Gastroesophageal sphincter (tissue), 4 donors: ENCODE measurements around the gene DHH. TPM values are rescaled to one million over a fixed set of nuclear protein-coding genes. Genes with fewer than 3 reads are reported as not detected.

Source experiments
- ATAC-seq: fragments of 150-250 bp; one replicate; pipeline ENCODE4 v1.9.1; 2016; ENCODE audit warnings: mild to moderate bottlenecking, moderate library complexity
- H3K27ac ChIP-seq, 4 donors: fragments of 200-600 bp; sonication (generic) in 3 of 4; 1 replicate in 3 of 4; 2 replicates in 1 of 4; pipeline ENCODE4 v1.5.1; 2016 to 2019
- H3K27me3 ChIP-seq: fragments of 200-600 bp; sonication (generic); one replicate; pipeline ENCODE4 v1.5.1; 2019
- H3K36me3 ChIP-seq, 2 donors: fragments of 200-600 bp; sonication (generic); one replicate each; pipeline ENCODE4 v1.5.1; 2019; ENCODE audit warnings: control low read depth in 1 of 2
- H3K4me1 ChIP-seq, 3 donors: fragments of 200-600 bp; sonication (generic); 1 replicate in 2 of 3; 2 replicates in 1 of 3; pipeline ENCODE4 v1.5.1; 2016 to 2019; ENCODE audit warnings: control low read depth in 2 of 3
- H3K4me3 ChIP-seq, 2 donors: fragments of 200-600 bp; sonication (generic); one replicate each; pipeline ENCODE4 v1.5.1; 2019; ENCODE audit warnings: mild to moderate bottlenecking in 1 of 2, moderate library complexity in 1 of 2
- H3K9me3 ChIP-seq, 3 donors: fragments of 200-600 bp; sonication (generic); one replicate each; pipeline ENCODE4 v1.5.1; 2017 to 2019; ENCODE audit warnings: control low read depth in 2 of 3
- EP300 ChIP-seq: sonication (generic); formaldehyde crosslinking; IDR thresholded peaks from one replicate; pipeline ENCODE4 v1.6.1; 2017; ENCODE audit warnings: antibody characterized with exemption, mild to moderate bottlenecking
- POLR2A ChIP-seq, 2 donors: fragments of 450-650 bp; IDR thresholded peaks; one replicate each; pipeline ENCODE4 v1.6.1; 2017; ENCODE audit warnings: antibody characterized with exemption in 2 of 2, mild to moderate bottlenecking in 2 of 2, moderate library complexity in 1 of 2
- POLR2AphosphoS5 ChIP-seq: sonication (generic); formaldehyde crosslinking; IDR thresholded peaks from one replicate; pipeline ENCODE4 v1.6.1; 2017; ENCODE audit warnings: antibody characterized with exemption
- WGBS, 2 donors: methylation state at CpG; one replicate each; pipeline ENCODE4 v1.1.5; 2018; ENCODE audit warnings: low coverage in 1 of 2; 5-methylcytosine and 5-hydroxymethylcytosine counted together
- total RNA-seq, 4 donors: library from RNA; depleted of rRNA; stranded (reverse); fragments of >200 nt; gene quantifications; one replicate each; pipeline ENCODE4 v1.1.0, GENCODE V29; 2016
- TF ChIP-seq, protein P1 (sequence below), 4 experiments: fragments of 200-600 bp in 2 of 4; fragments of 450-650 bp in 2 of 4; sonication (generic) in 1 of 4; IDR thresholded peaks; one replicate each; pipeline ENCODE4 v1.5.1; 2017 to 2019; ENCODE audit warnings: antibody characterized with exemption in 4 of 4, mild to moderate bottlenecking in 2 of 4, moderate library complexity in 2 of 4

Gene DHH
- total RNA-seq, 4 donors from 2014 or later, result 0.54 to 1.2 (median 0.85) TPM

- Histone ChIP-seq H3K9me3 (no peaks in the 10 kb centered on the region), H3K27ac (no peak overlapping the region), H3K27me3 (no peaks in the 10 kb centered on the region), H3K4me1 (no peaks in the 10 kb centered on the region), H3K4me3 (no peak overlapping the region), H3K36me3 (no peaks in the 10 kb centered on the region)
- TF ChIP-seq POLR2AphosphoS5 (peak; percentile 8), EP300 (no peak), POLR2A (IDR thresholded peaks at IDR 0.05) (no peak)
- TF ChIP-seq, protein P1, sequence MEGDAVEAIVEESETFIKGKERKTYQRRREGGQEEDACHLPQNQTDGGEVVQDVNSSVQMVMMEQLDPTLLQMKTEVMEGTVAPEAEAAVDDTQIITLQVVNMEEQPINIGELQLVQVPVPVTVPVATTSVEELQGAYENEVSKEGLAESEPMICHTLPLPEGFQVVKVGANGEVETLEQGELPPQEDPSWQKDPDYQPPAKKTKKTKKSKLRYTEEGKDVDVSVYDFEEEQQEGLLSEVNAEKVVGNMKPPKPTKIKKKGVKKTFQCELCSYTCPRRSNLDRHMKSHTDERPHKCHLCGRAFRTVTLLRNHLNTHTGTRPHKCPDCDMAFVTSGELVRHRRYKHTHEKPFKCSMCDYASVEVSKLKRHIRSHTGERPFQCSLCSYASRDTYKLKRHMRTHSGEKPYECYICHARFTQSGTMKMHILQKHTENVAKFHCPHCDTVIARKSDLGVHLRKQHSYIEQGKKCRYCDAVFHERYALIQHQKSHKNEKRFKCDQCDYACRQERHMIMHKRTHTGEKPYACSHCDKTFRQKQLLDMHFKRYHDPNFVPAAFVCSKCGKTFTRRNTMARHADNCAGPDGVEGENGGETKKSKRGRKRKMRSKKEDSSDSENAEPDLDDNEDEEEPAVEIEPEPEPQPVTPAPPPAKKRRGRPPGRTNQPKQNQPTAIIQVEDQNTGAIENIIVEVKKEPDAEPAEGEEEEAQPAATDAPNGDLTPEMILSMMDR (IDR thresholded peaks at IDR 0.05), result peak; percentile 23 to 72 (median 55)
- ATAC-seq, result peak; percentile 79
- WGBS, 2 donors, result 39 to 63% methylated on average over 2 to 5 of the region's 6 CpGs
Measured at GRCh38 chr12:49121047-49121696, 26.6 kb upstream of the DHH start.

- TF ChIP-seq POLR2AphosphoS5 (no peak), EP300 (no peak), POLR2A (IDR thresholded peaks at IDR 0.05) (no peak)
- TF ChIP-seq, protein P1 (IDR thresholded peaks at IDR 0.05), result no peak
- H3K27ac ChIP-seq, result peak overlapping the region; percentile 80 to 99 (median 96)
- WGBS, 2 donors, result 55 to 71% methylated on average over 4 to 5 of the region's 6 CpGs
- H3K36me3 ChIP-seq, result peaks cover 0 to 7% of the 10 kb centered on the region in 2 donors
- H3K4me3 ChIP-seq, result peak overlapping the region; percentile 56 to 81
- ATAC-seq, result no peak
- H3K9me3 ChIP-seq, result no peaks in the 10 kb centered on the region
- H3K27me3 ChIP-seq, result no peaks in the 10 kb centered on the region
- H3K4me1 ChIP-seq, result peaks cover 6 to 45% (median 36%) of the 10 kb centered on the region in 3 donors
Measured at GRCh38 chr12:49111206-49111605, 16.6 kb upstream of the DHH start.

- TF ChIP-seq, protein P1 (IDR thresholded peaks at IDR 0.05), result peak in 3 of 4 experiments; percentile 48 to 77 (median 77)
- TF ChIP-seq EP300 (no peak), POLR2AphosphoS5 (peak; percentile 84), POLR2A (IDR thresholded peaks at IDR 0.05) (peak; percentile 80)
- Histone ChIP-seq H3K9me3 (no peaks in the 10 kb centered on the region), H3K27ac (peak within 1 kb of the TSS; percentile 84 to 99 (median 96)), H3K4me3 (peak within 1 kb of the TSS; percentile 56 to 81), H3K4me1 (peaks cover 6 to 51% (median 41%) of the 10 kb centered on the region in 3 donors), H3K36me3 (peaks cover 0 to 13% of the 10 kb centered on the region in 2 donors), H3K27me3 (no peaks in the 10 kb centered on the region)
- peak; percentile 98 for ATAC-seq
- WGBS, 2 donors, result 0% methylated on average over 1 to 8 of the region's 43 CpGs
Measured at GRCh38 chr12:49110464-49111155, 16.0 kb upstream of the DHH start, which contains the start of gene LMBR1L. TSS of gene LMBR1L (minus strand) at chr12:49110847. CDS start at chr12:49110555, 292 bp downstream.

DNA sequence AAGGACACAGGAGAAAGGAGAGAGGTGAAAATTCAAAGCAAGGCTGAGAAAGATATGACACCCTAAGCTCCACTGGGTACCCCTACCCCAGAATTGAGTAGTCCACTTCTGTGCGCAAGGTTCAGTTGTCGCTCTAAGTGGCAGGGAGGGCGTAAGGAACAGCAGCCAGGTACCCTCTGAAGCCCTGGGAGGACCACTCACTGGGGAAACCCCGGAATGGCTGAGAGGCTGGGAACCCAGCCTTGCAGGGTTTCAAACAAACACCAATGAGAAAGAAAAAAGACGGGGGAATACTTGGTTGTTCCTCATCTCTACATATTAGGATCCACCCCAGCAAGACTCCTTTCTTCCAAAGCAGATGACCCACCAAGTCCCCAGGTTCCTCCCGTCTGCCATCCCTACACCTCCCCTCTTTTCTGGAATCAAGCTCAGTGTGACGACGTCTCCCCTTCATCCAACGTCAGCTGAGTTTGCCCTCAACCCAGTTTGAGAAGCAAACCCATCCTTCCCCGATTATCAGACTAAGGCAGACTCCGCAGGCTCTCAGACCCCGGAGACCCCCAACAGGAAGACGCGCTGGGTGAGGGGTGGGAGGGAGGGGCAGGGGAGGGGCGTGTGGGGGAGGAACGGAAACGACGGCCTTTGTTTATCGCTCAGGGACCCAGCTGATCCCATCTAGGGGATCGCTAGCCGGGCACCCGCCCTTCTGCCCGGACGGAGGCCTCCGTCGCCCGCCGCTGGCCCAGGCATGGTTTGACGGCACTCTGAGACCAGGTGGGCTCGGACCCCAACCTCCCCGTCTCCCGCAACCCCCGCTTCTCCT is 15.3 kb upstream of the DHH start:
- H3K9me3 ChIP-seq, result no peaks in the 10 kb centered on the region
- no peak for TF ChIP-seq POLR2AphosphoS5
- no peak for TF ChIP-seq EP300
- TF ChIP-seq, protein P1 (IDR thresholded peaks at IDR 0.05), result no peak
- peak overlapping the region; percentile 56 to 81 for H3K4me3 ChIP-seq
- peaks cover 0 to 20% of the 10 kb centered on the region in 2 donors for H3K36me3 ChIP-seq
- no peaks in the 10 kb centered on the region for H3K27me3 ChIP-seq
- H3K4me1 ChIP-seq, result peaks cover 6 to 58% (median 46%) of the 10 kb centered on the region in 3 donors
- H3K27ac ChIP-seq, result peak overlapping the region; percentile 84 to 99 (median 96)
- WGBS, 2 donors, result 7 to 21% methylated on average over 3 to 8 of the region's 33 CpGs
- ATAC-seq, result peak; percentile 19
